Body of pancreas (tissue), 4 donors: Measurements from ENCODE around the gene MRPL55.
A peak's percentile ranks its signal among the peaks of the same experiment; 100 is the strongest.

ENCODE experiments used
- CTCF ChIP-seq, 7 experiments: fragments of 450-650 bp in 4 of 7; fragments of 200-600 bp in 3 of 7; sonication (generic) in 3 of 7; IDR thresholded peaks; one replicate each; pipeline ENCODE4 v1.5.1; 2016 to 2019; ENCODE audit warnings: antibody characterized with exemption in 7 of 7
- POLR2A ChIP-seq, 3 donors: fragments of 450-650 bp; IDR thresholded peaks; one replicate each; pipeline ENCODE4 v1.6.1; 2016; ENCODE audit warnings: antibody characterized with exemption in 3 of 3, mild to moderate bottlenecking in 2 of 3

- peak in 1 of 7 experiments; percentile 9 for TF ChIP-seq CTCF (IDR thresholded peaks at IDR 0.05)
- TF ChIP-seq POLR2A (IDR thresholded peaks at IDR 0.05) = peak in 2 of 3 donors; percentile 22 to 38
These were observed 49.3 kb downstream of the MRPL55 start for GRCh38 chr1:228059634-228060457.
